SK-N-SH (cell line): ENCODE measurements around the gene NRL. TPM values are rescaled to one million over a fixed set of nuclear protein-coding genes. Genes with fewer than 3 reads are reported as not detected.

Experiments
- CTCF ChIA-PET: fragments of 300-600, 350-600 bp; formaldehyde crosslinking; extraction: SDS; loops from one replicate; lab custom pipeline; 2021; lab: Yijun Ruan, JAX
- POLR2A ChIA-PET: fragments of 350-600 bp; sonication (Branson Sonifier 250); formaldehyde crosslinking; extraction: SDS; loops from one replicate; lab custom pipeline; 2020; ENCODE audit warnings: antibody characterized with exemption, inconsistent platforms; lab: Yijun Ruan, JAX
- DNase-seq: peaks from one replicate; pipeline ENCODE4 v3.0.0; 2012
- H2AFZ ChIP-seq: fragments of 200-600 bp; sonication (generic); 2 replicates; pipeline ENCODE4 v1.8.1; 2016; ENCODE audit warnings: antibody characterized with exemption, mild to moderate bottlenecking, low read depth
- H3F3A ChIP-seq: fragments of 200-600 bp; sonication (generic); replicated peaks from 2 replicates; pipeline ENCODE3; 2016; ENCODE audit warnings: antibody characterized with exemption, mild to moderate bottlenecking; ENCODE audit not compliant: insufficient read depth
- H3K27ac ChIP-seq, 2 experiments: fragments of 200-500 bp in 1 of 2; fragments of 200-600 bp in 1 of 2; sonication (Bioruptor generic) in 1 of 2; sonication (generic), shearing (Covaris generic) in 1 of 2; 2 replicates each; pipeline versions ENCODE4 v1.5.1 to v1.6.1; 2014 to 2016; ENCODE audit warnings: low read depth in 2 of 2, inconsistent platforms in 1 of 2, low read length in 1 of 2, mild to moderate bottlenecking in 1 of 2, mixed read lengths in 1 of 2
- H3K27me3 ChIP-seq: fragments of 200-600 bp; sonication (generic), shearing (Covaris generic); 2 replicates; pipeline ENCODE4 v1.6.1; 2016; ENCODE audit warnings: mixed run types; ENCODE audit not compliant: insufficient read depth
- H3K36me3 ChIP-seq, 2 experiments: fragments of 200-500 bp in 1 of 2; fragments of 200-600 bp in 1 of 2; sonication (Bioruptor generic) in 1 of 2; sonication (generic) in 1 of 2; replicated peaks in 1 of 2; 2 replicates each; pipeline versions ENCODE3 to v1.5.1; 2014 to 2016; ENCODE audit warnings: low read length in 1 of 2, mild to moderate bottlenecking in 1 of 2; ENCODE audit not compliant: insufficient read depth in 2 of 2, control insufficient read depth in 1 of 2
- H3K4me1 ChIP-seq, 2 experiments: fragments of 200-500 bp in 1 of 2; fragments of 200-600 bp in 1 of 2; sonication (Bioruptor generic) in 1 of 2; sonication (generic), shearing (Covaris generic) in 1 of 2; 2 replicates each; pipeline versions ENCODE4 v1.5.1 to v1.6.1; 2014 to 2016; ENCODE audit warnings: low read depth in 1 of 2, low read length in 1 of 2, mixed run types in 1 of 2; ENCODE audit not compliant: insufficient read depth in 2 of 2, control insufficient read depth in 1 of 2
- H3K4me2 ChIP-seq: fragments of 200-600 bp; sonication (generic), shearing (Covaris generic); 2 replicates; pipeline ENCODE4 v1.6.1; 2017; ENCODE audit warnings: mixed run types
- H3K4me3 ChIP-seq, 2 experiments: fragments of 200-500 bp in 1 of 2; fragments of 200-600 bp in 1 of 2; sonication (Bioruptor generic) in 1 of 2; sonication (generic), shearing (Covaris generic) in 1 of 2; 2 replicates each; pipeline versions ENCODE4 v1.5.1 to v1.8.1; 2014 to 2016; ENCODE audit warnings: low read depth in 2 of 2, inconsistent platforms in 1 of 2, low read length in 1 of 2, mild to moderate bottlenecking in 1 of 2, mixed read lengths in 1 of 2, moderate library complexity in 1 of 2
- H3K79me2 ChIP-seq: fragments of 200-600 bp; sonication (generic); 2 replicates; pipeline ENCODE4 v1.8.1; 2017; ENCODE audit warnings: mild to moderate bottlenecking; ENCODE audit not compliant: insufficient read depth
- H3K9ac ChIP-seq: fragments of 200-600 bp; sonication (generic); 2 replicates; pipeline ENCODE4 v1.6.1; 2017; ENCODE audit warnings: mixed run types
- H3K9me2 ChIP-seq: fragments of 200-600 bp; sonication (generic); 2 replicates; pipeline ENCODE4 v1.6.1; 2017; ENCODE audit warnings: mixed run types
- H3K9me3 ChIP-seq: fragments of 200-600 bp; sonication (generic); 2 replicates; pipeline ENCODE4 v1.6.1; 2017; ENCODE audit warnings: mixed run types, mild to moderate bottlenecking, moderate library complexity
- H4K20me1 ChIP-seq: fragments of 200-600 bp; sonication (generic); 2 replicates; pipeline ENCODE4 v1.6.1; 2017; ENCODE audit warnings: mild to moderate bottlenecking, mixed run types; ENCODE audit not compliant: insufficient read depth
- CHD2 ChIP-seq: fragments of 150-350 bp; IDR thresholded peaks from 2 replicates; pipeline ENCODE4 v1.6.1; 2018; ENCODE audit warnings: low read length; ENCODE audit not compliant: partially characterized antibody
- ELF1 ChIP-seq: IDR thresholded peaks from 2 replicates; pipeline ENCODE4 v1.4.0; 2012
- EP300 ChIP-seq, 2 experiments: IDR thresholded peaks; 2 replicates each; pipeline versions ENCODE4 v1.4.0 to v1.6.1; 2012; ENCODE audit warnings: borderline replicate concordance in 1 of 2, low read depth in 1 of 2, low read length in 1 of 2
- EZH2phosphoT487 ChIP-seq: fragments of 200-600 bp; sonication (generic); IDR thresholded peaks from 2 replicates; pipeline ENCODE4 v1.6.1; 2017; ENCODE audit warnings: low read depth, mixed run types, mild to moderate bottlenecking, antibody characterized with exemption, moderate library complexity, borderline replicate concordance
- FOSL2 ChIP-seq: IDR thresholded peaks from 2 replicates; pipeline ENCODE4 v1.4.0; 2012; ENCODE audit warnings: low read depth, mild to moderate bottlenecking, moderate library complexity, borderline replicate concordance
- FOXJ3 ChIP-seq: sonication (generic); formaldehyde crosslinking; IDR thresholded peaks from 2 replicates; pipeline ENCODE4 v1.5.1; 2020; ENCODE audit warnings: mild to moderate bottlenecking, missing genetic modification reagents
- GATA2 ChIP-seq: sonication (generic); formaldehyde crosslinking; IDR thresholded peaks from 2 replicates; pipeline ENCODE4 v1.5.0; 2020; ENCODE audit warnings: mild to moderate bottlenecking, missing genetic modification reagents
- MAX ChIP-seq: IDR thresholded peaks from 2 replicates; pipeline ENCODE4 v1.4.0; 2012; ENCODE audit warnings: low read depth
- MEF2A ChIP-seq: IDR thresholded peaks from 2 replicates; pipeline ENCODE4 v1.4.0; 2012; ENCODE audit warnings: low read depth, borderline replicate concordance
- NFIC ChIP-seq: IDR thresholded peaks from 2 replicates; pipeline ENCODE4 v1.4.0; 2012; ENCODE audit warnings: borderline replicate concordance
- RAD21 ChIP-seq: IDR thresholded peaks from 2 replicates; pipeline ENCODE4 v1.6.1; 2012; ENCODE audit warnings: mild to moderate bottlenecking, low read length
- RCOR1 ChIP-seq: fragments of 150-350 bp; IDR thresholded peaks from 2 replicates; pipeline ENCODE4 v1.6.1; 2017; ENCODE audit warnings: antibody characterized with exemption, low read length
- RFX5 ChIP-seq: IDR thresholded peaks from 2 replicates; pipeline ENCODE4 v1.6.1; 2012; ENCODE audit warnings: mild to moderate bottlenecking, improper control_type of control experiment, low read length
- RXRA ChIP-seq: IDR thresholded peaks from 2 replicates; pipeline ENCODE4 v1.4.0; 2012; ENCODE audit warnings: low read depth, mild to moderate bottlenecking, borderline replicate concordance
- SIN3A ChIP-seq: IDR thresholded peaks from 2 replicates; pipeline ENCODE4 v1.6.1; 2012; ENCODE audit warnings: low read depth, mild to moderate bottlenecking, low read length, moderate library complexity, borderline replicate concordance
- TAF1 ChIP-seq: IDR thresholded peaks from 2 replicates; pipeline ENCODE4 v1.6.1; 2012; ENCODE audit warnings: low read depth, mild to moderate bottlenecking, low read length, moderate library complexity, borderline replicate concordance
- TCF12 ChIP-seq: IDR thresholded peaks from 2 replicates; pipeline ENCODE4 v1.4.0; 2012
- TEAD4 ChIP-seq: IDR thresholded peaks from 2 replicates; pipeline ENCODE4 v1.4.0; 2012; ENCODE audit warnings: mild to moderate bottlenecking, borderline replicate concordance; ENCODE audit not compliant: insufficient read depth
- YY1 ChIP-seq: IDR thresholded peaks from 2 replicates; pipeline ENCODE4 v1.4.0; 2012; ENCODE audit warnings: low read depth, mild to moderate bottlenecking
- ZBTB33 ChIP-seq: IDR thresholded peaks from 2 replicates; pipeline ENCODE4 v1.4.0; 2012; ENCODE audit warnings: low read depth, borderline replicate concordance
- WGBS: methylation state at CpG from one replicate; pipeline ENCODE4 v1.1.6; 2017; ENCODE audit warnings: low lambda C conversion rate; 5-methylcytosine and 5-hydroxymethylcytosine counted together
- polyA plus RNA-seq, 3 experiments: library from polyadenylated mRNA; depleted of rRNA; stranded (reverse); fragments of >200 nt; gene quantifications; 2 replicates each; pipeline ENCODE4 v1.2.3, GENCODE V29; 2012
- TF ChIP-seq, protein P1 (sequence below): IDR thresholded peaks from 2 replicates; pipeline ENCODE4; 2012
- TF ChIP-seq, protein P2 (sequence below): fragments of 200-600 bp; sonication (generic); IDR thresholded peaks from 2 replicates; pipeline ENCODE4 v1.6.1; 2017; ENCODE audit warnings: antibody characterized with exemption, mild to moderate bottlenecking, moderate library complexity
- TF ChIP-seq, protein P3 (sequence below): fragments of 150-350 bp; IDR thresholded peaks from 2 replicates; pipeline ENCODE4 v1.6.1; 2016; ENCODE audit warnings: mild to moderate bottlenecking, low read depth, low read length
- TF ChIP-seq, protein P4 (sequence below): IDR thresholded peaks from 2 replicates; pipeline ENCODE4 v1.4.0; 2012; ENCODE audit warnings: low read depth, borderline replicate concordance

NRL gene
- polyA plus RNA-seq, 1 of the 3 experiments (the other 2 are of a cell fraction) = 0.76 TPM

DNA sequence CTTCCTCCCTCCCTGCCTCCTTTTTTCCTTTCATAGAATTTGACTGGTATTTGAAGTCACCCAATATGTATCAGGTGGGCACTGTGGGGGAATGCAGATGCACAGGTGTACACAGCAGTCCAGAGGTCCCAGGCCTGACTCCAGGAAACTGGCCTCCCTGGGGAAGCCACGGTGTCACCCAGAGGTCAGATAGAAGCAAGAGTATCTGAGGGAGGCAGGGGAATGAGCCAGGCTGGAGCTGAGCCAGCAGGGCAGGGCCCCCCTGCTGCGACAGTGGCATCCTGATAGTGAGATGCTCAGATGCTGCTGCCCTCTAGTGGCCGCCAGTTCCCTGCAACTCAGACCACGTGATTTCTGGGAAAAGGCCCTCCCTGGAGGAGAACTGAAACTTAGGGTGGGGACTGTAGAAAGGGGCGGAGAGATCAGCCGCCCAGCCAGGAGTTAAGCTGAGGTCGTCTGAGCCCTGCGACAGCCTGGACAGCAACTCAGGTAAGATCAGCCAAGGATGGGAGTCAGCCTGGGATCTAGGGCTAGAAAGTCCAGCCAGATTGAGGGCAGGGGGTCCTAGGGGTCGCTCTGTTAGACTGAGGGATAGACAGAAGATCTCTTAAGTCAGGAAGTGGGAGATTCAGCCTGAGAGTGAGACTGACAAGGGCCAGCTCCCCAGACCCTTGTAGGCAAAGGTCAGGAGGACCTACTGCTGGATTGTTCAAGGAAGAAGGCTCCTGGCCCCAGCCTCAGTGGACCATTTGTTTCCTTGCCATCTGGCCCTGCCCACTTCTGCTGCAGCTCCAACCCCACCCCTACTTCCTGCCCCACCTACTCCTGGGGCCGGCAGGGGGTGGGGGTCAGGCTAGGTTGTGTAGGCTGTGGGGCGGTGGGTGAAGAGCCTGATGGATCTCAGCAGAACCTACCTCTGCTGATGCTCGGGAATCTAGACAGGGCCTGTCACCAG, 46.4 kb upstream of the NRL start, which contains the start of gene IRF9:
Gene IRF9 (plus strand): TSS at position 416 of the 955 bp plus-strand sequence. CDS start 880 bp downstream, outside the sequence.
- 1% methylated on average over 9 of the region's 12 CpGs for WGBS
- Histone ChIP-seq H3K9me3 (no peaks in the 10 kb centered on the region), H3K4me2 (peak within 1 kb of the TSS; percentile 97), H3F3A (peaks cover 17% of the 10 kb centered on the region), H3K79me2 (peaks cover 23% of the 10 kb centered on the region), H2AFZ (peak within 1 kb of the TSS; percentile 30; the same call in 1 of the 2 replicates), H3K36me3 (peaks cover 33 to 61% of the 10 kb centered on the region in 2 experiments), H3K4me1 (peaks cover 4 to 22% of the 10 kb centered on the region in 2 experiments; a peak in 1 of 4 replicates), H3K9me2 (no peaks in the 10 kb centered on the region), H3K9ac (peak within 1 kb of the TSS; percentile 79), H4K20me1 (peaks cover 4% of the 10 kb centered on the region; the same call in 1 of the 2 replicates), H3K27ac (peak within 1 kb of the TSS; percentile 67 to 96), H3K27me3 (no peaks in the 10 kb centered on the region), H3K4me3 (peak within 1 kb of the TSS; percentile 75 to 77)
- CTCF ChIA-PET = interaction anchor here (0.6 to 3.5 kb wide), 42 partner anchors 9 to 857 kb away, joined by 3 to 38 read pairs (median 5); partner anchors contain the start of genes CARMIL3, CPNE6, DCAF11 and EMC9
- POLR2A ChIA-PET = interaction anchor here (0.8 to 5.2 kb wide), 15 partner anchors 10 to 109 kb away, joined by 3 to 50 read pairs (median 5); partner anchors contain the start of genes CARMIL3, DCAF11, EMC9 and IPO4
- DNase-seq = peak; percentile 95
- TF ChIP-seq EP300 (IDR thresholded peaks at IDR 0.05; ENCODE audit: borderline replicate concordance in 1 of 2, low read depth in 1 of 2, low read length in 1 of 2) = peak; percentile 18 to 62; a peak in 3 of 4 replicates
- no peak for TF ChIP-seq YY1
- TF ChIP-seq, protein P1, sequence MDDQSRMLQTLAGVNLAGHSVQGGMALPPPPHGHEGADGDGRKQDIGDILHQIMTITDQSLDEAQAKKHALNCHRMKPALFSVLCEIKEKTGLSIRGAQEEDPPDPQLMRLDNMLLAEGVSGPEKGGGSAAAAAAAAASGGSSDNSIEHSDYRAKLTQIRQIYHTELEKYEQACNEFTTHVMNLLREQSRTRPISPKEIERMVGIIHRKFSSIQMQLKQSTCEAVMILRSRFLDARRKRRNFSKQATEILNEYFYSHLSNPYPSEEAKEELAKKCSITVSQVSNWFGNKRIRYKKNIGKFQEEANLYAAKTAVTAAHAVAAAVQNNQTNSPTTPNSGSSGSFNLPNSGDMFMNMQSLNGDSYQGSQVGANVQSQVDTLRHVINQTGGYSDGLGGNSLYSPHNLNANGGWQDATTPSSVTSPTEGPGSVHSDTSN = peak; percentile 45; the same call in 1 of the 2 replicates
- TF ChIP-seq ZBTB33 = peak; percentile 66; the same call in 1 of the 2 replicates
- TF ChIP-seq TEAD4 = 0 out of 2 replicates have a peak, but pooled peaks have one; percentile 58
- TF ChIP-seq FOXJ3 (CRISPR knock-in tag) = peak; percentile 45; the same call in 1 of the 2 replicates
- TF ChIP-seq MEF2A = no peak
- peak; percentile 97 for TF ChIP-seq MAX
- TF ChIP-seq TAF1 = no peak
- TF ChIP-seq, protein P2, sequence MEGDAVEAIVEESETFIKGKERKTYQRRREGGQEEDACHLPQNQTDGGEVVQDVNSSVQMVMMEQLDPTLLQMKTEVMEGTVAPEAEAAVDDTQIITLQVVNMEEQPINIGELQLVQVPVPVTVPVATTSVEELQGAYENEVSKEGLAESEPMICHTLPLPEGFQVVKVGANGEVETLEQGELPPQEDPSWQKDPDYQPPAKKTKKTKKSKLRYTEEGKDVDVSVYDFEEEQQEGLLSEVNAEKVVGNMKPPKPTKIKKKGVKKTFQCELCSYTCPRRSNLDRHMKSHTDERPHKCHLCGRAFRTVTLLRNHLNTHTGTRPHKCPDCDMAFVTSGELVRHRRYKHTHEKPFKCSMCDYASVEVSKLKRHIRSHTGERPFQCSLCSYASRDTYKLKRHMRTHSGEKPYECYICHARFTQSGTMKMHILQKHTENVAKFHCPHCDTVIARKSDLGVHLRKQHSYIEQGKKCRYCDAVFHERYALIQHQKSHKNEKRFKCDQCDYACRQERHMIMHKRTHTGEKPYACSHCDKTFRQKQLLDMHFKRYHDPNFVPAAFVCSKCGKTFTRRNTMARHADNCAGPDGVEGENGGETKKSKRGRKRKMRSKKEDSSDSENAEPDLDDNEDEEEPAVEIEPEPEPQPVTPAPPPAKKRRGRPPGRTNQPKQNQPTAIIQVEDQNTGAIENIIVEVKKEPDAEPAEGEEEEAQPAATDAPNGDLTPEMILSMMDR = peak; percentile 95
- peak; percentile 84; the same call in 1 of the 2 replicates for TF ChIP-seq RXRA
- TF ChIP-seq ELF1 = no peak
- peak; percentile 78; the same call in 1 of the 2 replicates for TF ChIP-seq SIN3A
- peak; percentile 88 for TF ChIP-seq CHD2
- TF ChIP-seq RFX5 = no peak
- TF ChIP-seq RCOR1 = peak; percentile 79
- TF ChIP-seq, protein P3, sequence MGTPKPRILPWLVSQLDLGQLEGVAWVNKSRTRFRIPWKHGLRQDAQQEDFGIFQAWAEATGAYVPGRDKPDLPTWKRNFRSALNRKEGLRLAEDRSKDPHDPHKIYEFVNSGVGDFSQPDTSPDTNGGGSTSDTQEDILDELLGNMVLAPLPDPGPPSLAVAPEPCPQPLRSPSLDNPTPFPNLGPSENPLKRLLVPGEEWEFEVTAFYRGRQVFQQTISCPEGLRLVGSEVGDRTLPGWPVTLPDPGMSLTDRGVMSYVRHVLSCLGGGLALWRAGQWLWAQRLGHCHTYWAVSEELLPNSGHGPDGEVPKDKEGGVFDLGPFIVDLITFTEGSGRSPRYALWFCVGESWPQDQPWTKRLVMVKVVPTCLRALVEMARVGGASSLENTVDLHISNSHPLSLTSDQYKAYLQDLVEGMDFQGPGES = no peak
- TF ChIP-seq RAD21 = peak; percentile 76
- no peak for TF ChIP-seq GATA2
- TF ChIP-seq, protein P4, sequence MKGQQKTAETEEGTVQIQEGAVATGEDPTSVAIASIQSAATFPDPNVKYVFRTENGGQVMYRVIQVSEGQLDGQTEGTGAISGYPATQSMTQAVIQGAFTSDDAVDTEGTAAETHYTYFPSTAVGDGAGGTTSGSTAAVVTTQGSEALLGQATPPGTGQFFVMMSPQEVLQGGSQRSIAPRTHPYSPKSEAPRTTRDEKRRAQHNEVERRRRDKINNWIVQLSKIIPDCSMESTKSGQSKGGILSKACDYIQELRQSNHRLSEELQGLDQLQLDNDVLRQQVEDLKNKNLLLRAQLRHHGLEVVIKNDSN = peak; percentile 95
- no peak; the same call in 1 of the 2 replicates for TF ChIP-seq FOSL2
- TF ChIP-seq EZH2phosphoT487 = no peak
- peak; percentile 94 for TF ChIP-seq NFIC
- TF ChIP-seq TCF12 = peak; percentile 72; the same call in 1 of the 2 replicates
